Measurements from ENCODE around the gene TRMT61A. TPM values are rescaled to one million over a fixed set of nuclear protein-coding genes. Genes with fewer than 3 reads are reported as not detected.

TRMT61A gene
- total RNA-seq (2014; rRNA removed; shearing (Covaris generic)): 13.4 and 14.1 TPM in 2 replicates

GRCh38 chr14:103528587-103529382, at the start of gene TRMT61A:
TSS of gene TRMT61A (plus strand) at chr14:103529196. CDS start at chr14:103529979, 783 bp downstream.
- DNase-seq: peak; percentile 100
- Histone ChIP-seq H3K27me3 (ENCODE audit: control insufficient read depth, insufficient read depth, low read length) (peaks cover 9% of the 10 kb centered on the region), H3K36me3 (replicated peaks; ENCODE audit: control insufficient read depth, insufficient read depth, low read length) (no peaks in the 10 kb centered on the region; the same call in 1 of the 2 replicates), H3K4me3 (ENCODE audit: insufficient read depth, low read depth, low read length) (peak within 1 kb of the TSS; percentile 90)

GRCh38 chr14:103480595-103480994, 48.4 kb upstream of the TRMT61A start:
- no peak for DNase-seq
- peaks cover 12% of the 10 kb centered on the region for H3K36me3 ChIP-seq (replicated peaks; ENCODE audit: control insufficient read depth, insufficient read depth, low read length)
- H3K27me3 ChIP-seq (ENCODE audit: control insufficient read depth, insufficient read depth, low read length): no peaks in the 10 kb centered on the region
- no peak overlapping the region for H3K4me3 ChIP-seq (ENCODE audit: insufficient read depth, low read depth, low read length)

GRCh38 chr14:103483600-103483999, 45.4 kb upstream of the TRMT61A start:
- Histone ChIP-seq H3K4me3 (ENCODE audit: insufficient read depth, low read depth, low read length) (no peak overlapping the region), H3K36me3 (replicated peaks; ENCODE audit: control insufficient read depth, insufficient read depth, low read length) (peaks cover 8% of the 10 kb centered on the region), H3K27me3 (ENCODE audit: control insufficient read depth, insufficient read depth, low read length) (no peaks in the 10 kb centered on the region)
- no peak for DNase-seq

- H3K4me3 ChIP-seq (ENCODE audit: insufficient read depth, low read depth, low read length): no peak overlapping the region
- DNase-seq: no peak
- peaks cover 12% of the 10 kb centered on the region for H3K36me3 ChIP-seq (replicated peaks; ENCODE audit: control insufficient read depth, insufficient read depth, low read length)
- no peaks in the 10 kb centered on the region for H3K27me3 ChIP-seq (ENCODE audit: control insufficient read depth, insufficient read depth, low read length)
These were observed 43.5 kb upstream of the TRMT61A start for GRCh38 chr14:103485504-103485903.

GRCh38 chr14:103488071-103488470, 40.9 kb upstream of the TRMT61A start:
- no peak for DNase-seq
- Histone ChIP-seq H3K27me3 (ENCODE audit: control insufficient read depth, insufficient read depth, low read length) (no peaks in the 10 kb centered on the region), H3K36me3 (replicated peaks; ENCODE audit: control insufficient read depth, insufficient read depth, low read length) (peaks cover 14% of the 10 kb centered on the region), H3K4me3 (ENCODE audit: insufficient read depth, low read depth, low read length) (no peak overlapping the region)

- DNase-seq: no peak
- Histone ChIP-seq H3K4me3 (ENCODE audit: insufficient read depth, low read depth, low read length) (no peak overlapping the region), H3K36me3 (replicated peaks; ENCODE audit: control insufficient read depth, insufficient read depth, low read length) (peaks cover 14% of the 10 kb centered on the region), H3K27me3 (ENCODE audit: control insufficient read depth, insufficient read depth, low read length) (no peaks in the 10 kb centered on the region)
These were observed 40.0 kb upstream of the TRMT61A start for GRCh38 chr14:103488960-103489359.

GRCh38 chr14:103489621-103490020, 39.4 kb upstream of the TRMT61A start:
- Histone ChIP-seq H3K27me3 (ENCODE audit: control insufficient read depth, insufficient read depth, low read length) (no peaks in the 10 kb centered on the region), H3K4me3 (ENCODE audit: insufficient read depth, low read depth, low read length) (no peak overlapping the region), H3K36me3 (replicated peaks; ENCODE audit: control insufficient read depth, insufficient read depth, low read length) (peaks cover 14% of the 10 kb centered on the region)
- no peak for DNase-seq

- no peak overlapping the region for H3K4me3 ChIP-seq (ENCODE audit: insufficient read depth, low read depth, low read length)
- no peaks in the 10 kb centered on the region for H3K27me3 ChIP-seq (ENCODE audit: control insufficient read depth, insufficient read depth, low read length)
- H3K36me3 ChIP-seq (replicated peaks; ENCODE audit: control insufficient read depth, insufficient read depth, low read length): peaks cover 15% of the 10 kb centered on the region
- DNase-seq: no peak
These were observed 37.3 kb upstream of the TRMT61A start for GRCh38 chr14:103491691-103492090.

- Histone ChIP-seq H3K36me3 (replicated peaks; ENCODE audit: control insufficient read depth, insufficient read depth, low read length) (peaks cover 14% of the 10 kb centered on the region), H3K27me3 (ENCODE audit: control insufficient read depth, insufficient read depth, low read length) (no peaks in the 10 kb centered on the region), H3K4me3 (ENCODE audit: insufficient read depth, low read depth, low read length) (no peak overlapping the region)
- DNase-seq: no peak
These were observed 36.7 kb upstream of the TRMT61A start for GRCh38 chr14:103492156-103492925.

- peaks cover 8% of the 10 kb centered on the region for H3K36me3 ChIP-seq (replicated peaks; ENCODE audit: control insufficient read depth, insufficient read depth, low read length)
- no peak overlapping the region for H3K4me3 ChIP-seq (ENCODE audit: insufficient read depth, low read depth, low read length)
- H3K27me3 ChIP-seq (ENCODE audit: control insufficient read depth, insufficient read depth, low read length): no peaks in the 10 kb centered on the region
- no peak for DNase-seq
These were observed 33.1 kb upstream of the TRMT61A start for GRCh38 chr14:103495854-103496253.

GRCh38 chr14:103496776-103497175, 32.2 kb upstream of the TRMT61A start:
- peaks cover 9% of the 10 kb centered on the region for H3K36me3 ChIP-seq (replicated peaks; ENCODE audit: control insufficient read depth, insufficient read depth, low read length)
- H3K27me3 ChIP-seq (ENCODE audit: control insufficient read depth, insufficient read depth, low read length): no peaks in the 10 kb centered on the region
- H3K4me3 ChIP-seq (ENCODE audit: insufficient read depth, low read depth, low read length): no peak overlapping the region
- DNase-seq: no peak

- Histone ChIP-seq H3K27me3 (ENCODE audit: control insufficient read depth, insufficient read depth, low read length) (no peaks in the 10 kb centered on the region), H3K36me3 (replicated peaks; ENCODE audit: control insufficient read depth, insufficient read depth, low read length) (peaks cover 13% of the 10 kb centered on the region), H3K4me3 (ENCODE audit: insufficient read depth, low read depth, low read length) (no peak overlapping the region)
- DNase-seq: no peak
These were observed 29.3 kb upstream of the TRMT61A start for GRCh38 chr14:103499709-103500108.

GRCh38 chr14:103500148-103500990, 28.6 kb upstream of the TRMT61A start:
- peak; percentile 90 for DNase-seq
- H3K4me3 ChIP-seq (ENCODE audit: insufficient read depth, low read depth, low read length): no peak overlapping the region
- H3K36me3 ChIP-seq (replicated peaks; ENCODE audit: control insufficient read depth, insufficient read depth, low read length): peaks cover 17% of the 10 kb centered on the region
- no peaks in the 10 kb centered on the region for H3K27me3 ChIP-seq (ENCODE audit: control insufficient read depth, insufficient read depth, low read length)
